Thyroid gland (tissue), 4 donors: ENCODE results near the gene TACR1. TPM values are rescaled to one million over a fixed set of nuclear protein-coding genes. Genes with fewer than 3 reads are reported as not detected.

Source experiments
- DNase-seq, 2 donors: peaks; one replicate each; pipeline ENCODE4 v3.0.0-alpha.2; 2019
- H3K27ac ChIP-seq, 3 donors: fragments of 200-600 bp; sonication (generic); 1 replicate in 2 of 3; 2 replicates in 1 of 3; pipeline ENCODE4 v1.5.1; 2016 to 2019; ENCODE audit warnings: mild to moderate bottlenecking in 1 of 3, moderate library complexity in 1 of 3
- H3K27me3 ChIP-seq: fragments of 200-600 bp; sonication (generic); one replicate; pipeline ENCODE4 v1.5.1; 2019
- H3K36me3 ChIP-seq, 2 donors: fragments of 200-600 bp; sonication (generic); one replicate each; pipeline ENCODE4 v1.5.1; 2016 to 2019
- H3K4me1 ChIP-seq, 2 donors: fragments of 200-600 bp; sonication (generic); one replicate each; pipeline ENCODE4 v1.5.1; 2017 to 2019
- H3K4me3 ChIP-seq, 3 donors: fragments of 200-600 bp; sonication (generic); replicated peaks in 1 of 3; 1 replicate in 2 of 3; 2 replicates in 1 of 3; pipeline ENCODE4 v1.5.1; 2016; ENCODE audit warnings: mild to moderate bottlenecking in 1 of 3
- H3K9me3 ChIP-seq: fragments of 200-600 bp; sonication (generic); one replicate; pipeline ENCODE4 v1.5.1; 2017
- POLR2A ChIP-seq, 2 donors: fragments of 450-650 bp; IDR thresholded peaks; one replicate each; pipeline ENCODE4 v1.6.1; 2017; ENCODE audit warnings: antibody characterized with exemption in 2 of 2, mild to moderate bottlenecking in 2 of 2, moderate library complexity in 1 of 2
- WGBS, 2 donors: methylation state at CpG; one replicate each; pipeline ENCODE4 v1.1.5; 2017; 5-methylcytosine and 5-hydroxymethylcytosine counted together
- intact Hi-C: fragments of 100-400 bp; cut with DNase I; formaldehyde crosslinking; loops from one replicate; pipeline ENCODE4 v1.15.1; 2023
- total RNA-seq, 4 donors: library from RNA; depleted of rRNA; stranded (reverse); fragments of >200 nt; gene quantifications; one replicate each; pipeline ENCODE4 v1.2.3, GENCODE V29; 2016
- TF ChIP-seq, protein P1 (sequence below), 6 experiments: fragments of 200-600 bp in 3 of 6; fragments of 450-650 bp in 3 of 6; sonication (generic) in 3 of 6; IDR thresholded peaks; one replicate each; pipeline ENCODE4 v1.5.1; 2016 to 2019; ENCODE audit warnings: antibody characterized with exemption in 6 of 6, mild to moderate bottlenecking in 2 of 6, inconsistent platforms in 1 of 6, moderate library complexity in 1 of 6

The TACR1 gene
- total RNA-seq, 4 donors from 2014 or later, result 0.24 to 2.7 (median 0.63) TPM

DNA sequence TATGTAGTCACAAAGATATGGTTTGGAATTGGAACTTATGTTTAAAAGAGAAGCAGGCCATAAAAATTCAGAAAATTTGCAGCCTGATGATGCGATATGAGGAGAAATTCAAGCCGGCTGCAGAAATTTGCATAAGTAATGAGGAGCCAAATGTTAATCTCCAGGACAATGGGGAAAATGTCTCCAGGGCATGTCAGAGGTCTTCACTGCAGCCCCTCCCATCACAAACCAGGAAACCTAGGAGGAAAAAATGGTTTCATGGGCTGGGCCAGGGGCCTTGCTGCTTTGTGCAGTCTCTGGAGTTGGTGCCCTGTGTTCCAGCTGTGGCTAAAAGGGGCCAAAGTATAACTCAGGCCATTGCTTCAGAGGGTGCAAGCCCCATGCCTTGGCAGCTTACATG is 28.4 kb downstream of the TACR1 start:
- H3K4me1 ChIP-seq, result no peaks in the 10 kb centered on the region
- intact Hi-C loops, result no loop called here
- H3K27ac ChIP-seq, result no peak overlapping the region
- WGBS, 2 donors, result 93 to 98% methylated on average over 2 of the region's 2 CpGs
- H3K36me3 ChIP-seq, result no peaks in the 10 kb centered on the region
- no peak for DNase-seq
- no peaks in the 10 kb centered on the region for H3K9me3 ChIP-seq
- no peak overlapping the region for H3K4me3 ChIP-seq
- TF ChIP-seq POLR2A (IDR thresholded peaks at IDR 0.05), result no peak
- TF ChIP-seq, protein P1, sequence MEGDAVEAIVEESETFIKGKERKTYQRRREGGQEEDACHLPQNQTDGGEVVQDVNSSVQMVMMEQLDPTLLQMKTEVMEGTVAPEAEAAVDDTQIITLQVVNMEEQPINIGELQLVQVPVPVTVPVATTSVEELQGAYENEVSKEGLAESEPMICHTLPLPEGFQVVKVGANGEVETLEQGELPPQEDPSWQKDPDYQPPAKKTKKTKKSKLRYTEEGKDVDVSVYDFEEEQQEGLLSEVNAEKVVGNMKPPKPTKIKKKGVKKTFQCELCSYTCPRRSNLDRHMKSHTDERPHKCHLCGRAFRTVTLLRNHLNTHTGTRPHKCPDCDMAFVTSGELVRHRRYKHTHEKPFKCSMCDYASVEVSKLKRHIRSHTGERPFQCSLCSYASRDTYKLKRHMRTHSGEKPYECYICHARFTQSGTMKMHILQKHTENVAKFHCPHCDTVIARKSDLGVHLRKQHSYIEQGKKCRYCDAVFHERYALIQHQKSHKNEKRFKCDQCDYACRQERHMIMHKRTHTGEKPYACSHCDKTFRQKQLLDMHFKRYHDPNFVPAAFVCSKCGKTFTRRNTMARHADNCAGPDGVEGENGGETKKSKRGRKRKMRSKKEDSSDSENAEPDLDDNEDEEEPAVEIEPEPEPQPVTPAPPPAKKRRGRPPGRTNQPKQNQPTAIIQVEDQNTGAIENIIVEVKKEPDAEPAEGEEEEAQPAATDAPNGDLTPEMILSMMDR (IDR thresholded peaks at IDR 0.05), result no peak
- no peaks in the 10 kb centered on the region for H3K27me3 ChIP-seq

DNA sequence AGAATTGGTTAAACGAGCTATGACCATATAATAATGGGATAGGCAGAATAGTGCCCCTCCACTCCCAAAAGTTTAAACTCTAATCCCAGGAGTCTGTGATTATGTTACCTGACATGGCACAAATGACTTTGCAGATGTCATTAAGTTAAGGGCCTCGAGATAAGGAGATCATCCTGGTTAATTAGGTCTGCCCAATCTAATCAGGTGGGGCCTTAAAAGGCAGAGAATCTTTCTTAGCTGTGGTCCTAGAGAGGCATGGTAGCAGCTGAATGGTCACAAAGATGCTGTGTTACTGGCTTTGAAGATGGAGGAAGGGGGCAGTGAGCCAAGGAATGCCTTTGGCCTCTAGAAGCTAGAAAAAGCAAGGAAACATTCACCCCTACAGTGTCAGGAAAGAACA is 31.1 kb downstream of the TACR1 start:
- Histone ChIP-seq H3K27me3 (no peaks in the 10 kb centered on the region), H3K4me3 (no peak overlapping the region), H3K9me3 (no peaks in the 10 kb centered on the region), H3K36me3 (no peaks in the 10 kb centered on the region), H3K4me1 (no peaks in the 10 kb centered on the region), H3K27ac (no peak overlapping the region)
- TF ChIP-seq, protein P1 (IDR thresholded peaks at IDR 0.05), result no peak
- TF ChIP-seq POLR2A (IDR thresholded peaks at IDR 0.05), result no peak
- intact Hi-C loops, result no loop called here
- no peak for DNase-seq
- 45 to 57% methylated on average over 2 of the region's 2 CpGs for WGBS, 2 donors

GRCh38 chr2:75166491-75166890 is 32.8 kb downstream of the TACR1 start:
- Histone ChIP-seq H3K9me3 (no peaks in the 10 kb centered on the region), H3K4me1 (no peaks in the 10 kb centered on the region), H3K4me3 (no peak overlapping the region), H3K27ac (no peak overlapping the region), H3K27me3 (no peaks in the 10 kb centered on the region), H3K36me3 (no peaks in the 10 kb centered on the region)
- no peak for DNase-seq
- TF ChIP-seq POLR2A (IDR thresholded peaks at IDR 0.05), result no peak
- TF ChIP-seq, protein P1 (IDR thresholded peaks at IDR 0.05), result no peak
- 88% methylated on average over 3 of the region's 3 CpGs for WGBS, 2 donors
- intact Hi-C loops, result no loop called here

DNA sequence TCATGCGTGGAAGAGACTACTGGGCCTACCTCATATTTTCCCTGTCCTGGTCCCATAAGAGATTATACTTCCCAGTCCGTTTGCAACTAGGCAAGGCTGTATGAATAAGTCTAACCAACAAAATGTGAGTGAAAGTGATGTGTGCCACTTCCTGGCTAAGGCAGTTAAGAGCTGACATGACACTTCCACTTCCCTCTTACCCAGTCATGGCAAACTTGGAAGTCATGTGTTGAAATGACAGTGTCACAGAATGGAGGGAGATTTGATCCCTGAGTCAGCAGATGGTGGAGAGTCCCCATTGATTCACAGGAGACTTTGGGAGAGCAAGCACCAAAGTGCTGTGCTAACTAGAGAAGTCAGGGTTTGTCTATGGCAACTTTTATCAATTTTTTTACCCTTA is 36.4 kb downstream of the TACR1 start:
- no peak for DNase-seq
- intact Hi-C loops, result no loop called here
- H3K27ac ChIP-seq, result no peak overlapping the region
- H3K4me1 ChIP-seq, result no peaks in the 10 kb centered on the region
- no peak overlapping the region for H3K4me3 ChIP-seq
- TF ChIP-seq, protein P1 (IDR thresholded peaks at IDR 0.05), result no peak
- TF ChIP-seq POLR2A (IDR thresholded peaks at IDR 0.05), result no peak
- 71 to 76% methylated on average over 2 of the region's 2 CpGs for WGBS, 2 donors
- no peaks in the 10 kb centered on the region for H3K9me3 ChIP-seq
- no peaks in the 10 kb centered on the region for H3K36me3 ChIP-seq
- no peaks in the 10 kb centered on the region for H3K27me3 ChIP-seq

- no peaks in the 10 kb centered on the region for H3K36me3 ChIP-seq
- DNase-seq, result no peak
- TF ChIP-seq, protein P1 (IDR thresholded peaks at IDR 0.05), result no peak
- no peak for TF ChIP-seq POLR2A (IDR thresholded peaks at IDR 0.05)
- no peaks in the 10 kb centered on the region for H3K4me1 ChIP-seq
- no peaks in the 10 kb centered on the region for H3K27me3 ChIP-seq
- intact Hi-C loops, result no loop called here
- no peaks in the 10 kb centered on the region for H3K9me3 ChIP-seq
- no peak overlapping the region for H3K27ac ChIP-seq
- no peak overlapping the region for H3K4me3 ChIP-seq
Observed at GRCh38 chr2:75162259-75162658, 37.1 kb downstream of the TACR1 start.
